HepG2 (cell line): ENCODE data around the gene EFNA2. TPM values are rescaled to one million over a fixed set of nuclear protein-coding genes. Genes with fewer than 3 reads are reported as not detected.

ENCODE experiments used
- HBP1 ChIP-seq: IDR thresholded peaks from 2 replicates; pipeline ENCODE4 v1.6.1; 2016; ENCODE audit warnings: low read depth, control low read depth
- IKZF1 ChIP-seq: fragments of 450-650 bp; IDR thresholded peaks from 2 replicates; pipeline ENCODE4 v1.7.1; 2016
- PPARG ChIP-seq: conservative IDR thresholded peaks from 2 replicates; pipeline ENCODE4 v1.6.1; 2016; ENCODE audit warnings: missing biosample characterization, missing genetic modification reagents
- SOX13 ChIP-seq, 3 experiments: fragments of 450-650 bp in 1 of 3; sonication (generic) in 1 of 3; formaldehyde crosslinking in 1 of 3; IDR thresholded peaks in 2 of 3; conservative IDR thresholded peaks in 1 of 3; 2 replicates each; pipeline versions ENCODE4 v1.5.0 to v1.6.1; 2016 to 2020; ENCODE audit warnings: antibody characterized with exemption in 1 of 3, mild to moderate bottlenecking in 1 of 3, missing compliant biosample characterization in 1 of 3, missing genetic modification reagents in 1 of 3, moderate library complexity in 1 of 3
- U2AF1 ChIP-seq: fragments of 200-400 bp; formaldehyde crosslinking; optimal IDR thresholded peaks from 2 replicates; pipeline ENCODE3; 2017; ENCODE audit warnings: mild to moderate bottlenecking, low read depth, low read length
- ZNF646 ChIP-seq: sonication (generic); formaldehyde crosslinking; IDR thresholded peaks from 2 replicates; pipeline ENCODE4 v1.9.0; 2021; ENCODE audit warnings: mild to moderate bottlenecking, missing genetic modification reagents
- polyA plus RNA-seq, 8 experiments: library from polyadenylated mRNA; depleted of rRNA in 3 of 8; stranded (reverse) in 7 of 8; unstranded in 1 of 8; fragments of >200 nt; fragmentation: Illumina TruSeq in 4 of 8; extraction: Trizol in 4 of 8; gene quantifications; 2 replicates each; pipeline versions ENCODE4 v1.2.1 to v1.2.3, GENCODE V29; 2011 to 2016; ENCODE audit warnings: low read depth in 4 of 8, missing spikeins in 1 of 8, mixed read lengths in 1 of 8; ENCODE audit not compliant: insufficient read depth in 1 of 8
- total RNA-seq, 5 experiments: library from RNA; depleted of rRNA; stranded (reverse); fragments of >200 nt; fragmentation: Illumina TruSeq; extraction: Trizol; gene quantifications; 2 replicates each; pipeline ENCODE4 v1.2.3, GENCODE V29; 2016; ENCODE audit warnings: low read depth in 1 of 5

Gene EFNA2
- total and polyA plus RNA-seq, 2 of the 13 experiments (the other 11 are each of a cell fraction or from before 2014, with no cell fraction given) = 6.0 to 9.9 TPM

GRCh38 chr19:1340681-1341469 lies 55.2 kb downstream of the EFNA2 start (continued):
- TF ChIP-seq HBP1 (CRISPR knock-in tag) = no peak
- no peak for TF ChIP-seq PPARG (CRISPR knock-in tag)
- no peak for TF ChIP-seq U2AF1
- no peak for TF ChIP-seq IKZF1
- TF ChIP-seq SOX13 (IDR thresholded peaks at IDR 0.05) = no peak
- TF ChIP-seq SOX13 (CRISPR knock-in tag; conservative IDR thresholded peaks at IDR 0.05 in 1 of 2, IDR thresholded peaks at IDR 0.05 in 1 of 2) = no peak
- TF ChIP-seq ZNF646 (CRISPR knock-in tag) = no peak
